Stimulated activated CD8-positive, alpha-beta memory T cell treated with anti-CD3 and anti-CD28 coated beads, Interleukin-7, amount 100 ng/mL, for 4 hours (primary cell): ENCODE measurements around the gene GLTPD2.
A peak's percentile ranks its signal among the peaks of the same experiment; 100 is the strongest.
"Not testable (repeated sequence)": the region's sequence is repeated elsewhere in the genome, so short reads cannot be mapped to it uniquely, and the experiment has no call there.

Source experiments
- DNase-seq, 2 donors: peaks; one replicate each; pipeline ENCODE4 v3.0.0-alpha.2; 2020; ENCODE audit warnings: low read depth in 2 of 2

Gene GLTPD2

DNA sequence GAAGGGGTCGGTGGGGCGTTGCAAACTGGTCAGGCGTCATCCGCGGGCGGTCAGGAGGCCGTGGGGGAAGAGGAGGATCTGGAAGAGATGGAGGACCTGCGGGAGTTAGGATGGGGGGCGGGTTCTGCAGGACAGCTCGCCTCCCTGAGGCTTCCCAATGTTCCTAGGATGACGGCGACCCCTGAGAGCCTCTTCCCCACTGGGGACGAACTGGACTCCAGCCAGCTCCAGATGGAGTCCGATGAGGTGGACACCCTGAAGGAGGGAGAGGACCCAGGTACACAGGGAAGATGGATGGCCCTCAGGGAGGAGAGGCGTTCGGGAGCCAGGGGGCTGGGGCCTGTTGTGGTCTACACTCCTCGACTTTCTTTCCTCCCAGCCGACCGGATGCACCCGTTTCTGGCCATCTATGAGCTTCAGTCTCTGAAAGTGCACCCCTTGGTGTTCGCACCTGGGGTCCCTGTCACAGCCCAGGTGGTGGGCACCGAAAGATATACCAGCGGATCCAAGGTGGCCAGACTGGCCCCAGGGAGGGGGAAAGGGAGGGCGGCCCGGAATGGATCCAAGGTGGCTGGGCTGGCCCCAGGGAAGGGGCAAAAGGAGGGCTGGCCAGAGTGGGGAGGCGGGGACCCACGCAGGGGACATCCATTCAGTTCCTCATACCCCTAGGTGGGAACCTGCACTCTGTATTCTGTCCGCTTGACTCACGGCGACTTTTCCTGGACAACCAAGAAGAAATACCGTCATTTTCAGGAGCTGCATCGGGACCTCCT, 19.0 kb downstream of the GLTPD2 start:
- no peak for DNase-seq

DNA sequence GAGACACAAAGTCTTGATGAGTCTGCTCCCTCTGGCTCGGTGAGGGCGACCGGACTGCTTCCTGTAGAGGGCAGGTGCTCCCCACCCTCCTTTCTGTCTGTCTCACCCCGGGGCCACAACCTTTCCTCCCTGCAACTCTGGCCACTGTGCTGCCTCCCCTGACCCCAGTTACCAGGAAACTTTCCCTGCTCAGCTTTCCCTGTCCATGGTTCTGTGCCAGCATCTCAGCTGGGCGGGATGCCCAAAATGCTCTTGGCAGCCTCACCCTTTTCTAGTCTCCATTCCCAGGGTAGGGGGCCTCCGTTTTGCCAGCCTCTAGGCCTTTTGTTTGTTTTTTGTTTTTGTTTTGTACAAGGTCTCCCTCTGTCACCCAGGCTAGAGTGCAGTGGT, 19.6 kb downstream of the GLTPD2 start:
- no peak for DNase-seq

DNA sequence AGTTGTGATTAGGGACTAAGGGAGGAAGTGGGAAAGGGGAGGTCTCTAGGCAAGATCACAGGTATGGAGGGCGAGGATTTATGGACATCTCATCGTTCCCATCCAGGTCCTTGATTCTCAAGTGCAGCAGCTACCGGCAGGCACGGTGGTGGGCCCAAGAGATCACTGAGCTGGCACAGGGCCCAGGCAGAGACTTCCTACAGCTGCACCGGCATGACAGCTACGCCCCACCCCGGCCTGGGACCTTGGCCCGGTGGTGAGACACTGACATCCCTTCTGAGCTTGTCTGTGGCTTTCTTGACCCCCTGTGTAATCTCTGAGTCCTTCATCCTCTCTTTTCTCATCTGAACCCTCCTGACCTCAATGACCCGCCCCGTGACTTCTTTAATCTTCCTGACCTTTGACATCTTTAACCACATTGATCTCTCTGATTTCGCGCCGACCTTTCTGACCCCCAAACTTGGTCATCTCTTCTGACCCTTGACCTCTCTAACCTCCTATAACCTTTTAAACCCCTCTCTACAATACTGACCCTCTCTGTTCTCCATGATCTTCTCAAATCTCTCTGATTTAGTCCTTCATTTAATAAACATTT, 22.0 kb downstream of the GLTPD2 start:
- DNase-seq = no peak

DNA sequence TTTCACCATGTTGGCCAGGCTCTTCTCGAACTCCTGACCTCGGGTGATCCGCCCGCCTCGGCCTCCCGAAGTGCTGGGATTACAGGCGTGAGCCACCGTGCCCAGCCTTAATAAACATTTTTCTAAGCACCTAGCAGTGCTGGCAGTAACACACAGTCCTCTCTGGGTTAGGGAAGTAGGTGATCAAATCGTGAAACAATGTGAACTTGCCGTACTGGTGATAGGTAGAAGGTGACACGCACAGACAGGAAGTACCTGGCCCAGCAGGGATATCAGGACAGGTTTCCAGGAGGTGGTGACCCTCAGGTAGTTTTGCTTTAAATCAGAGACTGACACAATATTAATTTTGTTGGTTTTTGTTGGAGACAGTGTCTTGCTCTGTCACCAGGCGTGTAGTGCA, 22.7 kb downstream of the GLTPD2 start:
- no peak for DNase-seq

DNA sequence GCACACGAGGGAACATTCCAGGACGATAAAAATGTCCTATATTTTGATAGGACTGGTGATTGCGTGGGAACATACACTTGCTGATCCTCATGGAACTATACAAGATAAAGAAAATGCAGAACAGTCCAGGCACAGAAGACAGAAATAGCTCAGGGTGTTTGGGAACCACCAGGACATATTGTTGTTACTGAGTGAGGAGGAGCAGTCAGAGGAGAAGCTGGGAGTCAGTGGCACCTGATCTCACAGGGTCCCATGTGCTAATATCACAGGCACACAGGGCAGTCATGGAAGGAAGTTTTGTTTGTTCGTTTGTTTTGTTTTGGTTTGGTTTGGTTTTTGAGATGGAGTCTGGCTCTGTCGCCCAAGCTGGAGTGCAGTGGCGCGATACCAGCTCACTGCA, 23.9 kb downstream of the GLTPD2 start:
- no peak for DNase-seq

DNA sequence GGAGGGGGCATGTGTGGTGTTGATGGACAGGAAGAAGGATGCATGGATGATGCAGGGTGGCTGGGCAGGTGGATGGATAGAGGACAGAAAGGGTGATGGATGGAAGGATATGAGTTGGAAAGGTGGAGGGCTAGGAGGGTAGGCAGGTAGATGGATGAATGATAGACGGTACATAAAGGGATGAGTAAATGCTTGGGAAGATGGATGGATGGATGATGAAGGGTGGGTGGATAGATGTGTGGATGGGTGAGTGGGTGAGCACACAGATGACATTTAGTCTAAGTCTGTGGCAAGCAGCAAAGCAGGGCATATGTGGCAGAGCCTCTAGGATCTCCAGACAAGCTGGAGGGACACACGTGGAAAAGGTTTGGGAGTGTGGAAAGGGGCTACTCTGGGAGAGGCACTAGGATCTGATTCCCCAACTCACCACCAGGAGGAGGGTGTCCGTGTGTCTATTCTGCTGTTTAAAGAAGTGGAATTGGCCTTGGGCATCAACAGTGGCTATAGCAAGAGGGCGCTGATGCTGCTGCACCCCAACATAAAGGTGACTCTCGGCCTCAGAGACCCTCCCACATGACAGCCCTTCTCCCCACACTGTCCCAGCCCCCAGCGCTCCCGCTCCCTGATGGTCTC, 26.4 kb downstream of the GLTPD2 start:
- DNase-seq = no peak

DNA sequence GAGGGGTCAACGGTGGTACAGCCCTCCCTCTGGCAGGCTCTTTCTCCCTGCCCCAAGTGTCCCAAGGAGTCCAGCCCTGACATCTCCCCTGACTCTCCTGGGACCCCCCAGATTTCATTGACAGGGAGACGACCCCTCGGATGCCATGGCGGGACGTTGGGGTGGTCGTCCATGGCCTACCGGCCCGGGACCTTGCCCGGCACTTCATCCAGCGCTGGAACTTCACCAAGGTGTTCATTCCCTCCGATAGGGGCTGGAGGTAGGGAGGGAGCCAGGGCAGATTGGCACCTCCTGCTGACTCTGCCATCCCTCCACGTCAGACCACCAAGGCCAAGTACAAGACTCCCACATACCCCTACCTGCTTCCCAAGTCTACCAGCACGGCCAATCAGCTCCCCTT, 28.1 kb downstream of the GLTPD2 start:
- no peak for DNase-seq

DNA sequence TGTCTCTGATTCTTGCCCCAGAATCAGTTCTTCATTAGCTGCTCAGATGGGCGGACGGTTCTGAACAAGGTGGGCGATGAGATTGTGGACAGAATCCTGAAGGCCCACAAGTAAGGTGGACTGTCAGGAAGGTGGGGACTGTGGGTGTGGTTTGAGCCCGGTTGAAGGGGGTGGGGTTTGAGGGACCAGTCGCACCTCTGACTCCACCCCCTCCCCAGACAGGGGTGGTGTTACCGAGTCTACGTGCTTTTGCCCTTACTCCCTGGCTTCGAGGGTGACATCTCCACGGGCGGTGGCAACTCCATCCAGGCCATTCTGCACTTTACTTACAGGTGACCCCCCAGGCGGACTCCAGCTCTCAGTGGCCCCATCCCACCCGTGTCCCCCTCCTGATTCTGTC, 29.5 kb downstream of the GLTPD2 start:
- DNase-seq = no peak

DNA sequence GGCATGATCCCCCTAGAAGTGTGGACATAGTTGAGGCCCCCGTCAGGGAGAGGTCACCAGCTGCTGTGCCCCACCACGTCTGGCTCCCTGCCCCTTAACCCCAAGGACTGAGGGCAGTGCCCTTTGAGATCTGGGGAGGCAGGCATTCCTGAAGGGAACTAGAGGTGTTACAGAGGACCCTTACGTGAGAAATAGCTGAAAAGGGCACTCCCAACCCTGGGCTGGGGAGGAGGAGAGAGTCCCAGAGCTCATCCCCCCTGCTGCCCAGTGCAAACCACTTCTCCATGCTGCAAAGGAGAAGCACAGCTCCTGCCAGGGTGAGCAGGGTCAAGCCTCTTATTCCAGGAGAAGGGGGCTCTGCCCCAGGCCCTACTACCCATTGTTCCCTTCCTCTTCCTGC, 34.1 kb downstream of the GLTPD2 start:
- no peak for DNase-seq

DNA sequence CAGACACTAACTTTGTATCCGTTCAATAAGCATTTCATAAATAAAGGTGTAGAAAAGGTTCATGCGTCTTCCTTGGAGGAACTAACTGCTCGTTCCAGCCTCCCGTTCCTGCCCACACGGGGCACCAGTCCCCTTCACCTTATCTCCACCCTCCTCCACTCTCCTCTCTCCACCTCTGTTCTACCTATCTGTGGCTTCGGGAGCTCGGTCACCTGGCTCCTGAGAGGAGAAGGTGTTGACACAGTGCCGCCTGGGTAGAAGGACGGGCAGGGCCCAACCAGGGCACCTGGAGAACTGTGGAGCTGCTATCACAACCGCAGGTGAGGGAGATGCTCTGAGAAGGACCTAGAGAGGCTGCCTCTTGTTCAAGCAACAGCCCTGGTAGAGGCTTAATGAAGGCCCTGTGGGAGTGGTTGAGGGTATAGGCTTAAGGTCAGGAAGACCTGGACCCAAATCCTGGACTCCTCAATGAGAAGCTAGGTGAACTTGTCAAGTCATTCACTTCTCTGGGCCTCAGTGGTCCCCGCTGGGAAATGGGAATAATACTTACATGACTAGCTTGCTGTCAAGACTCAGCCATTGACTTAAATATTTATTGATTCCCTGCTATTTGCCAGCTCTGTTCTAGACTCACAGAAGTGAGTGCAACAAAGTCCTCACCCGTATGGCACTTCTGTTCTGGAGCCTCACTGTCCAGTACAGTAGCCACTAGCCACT, 34.8 kb downstream of the GLTPD2 start:
- no peak for DNase-seq

DNA sequence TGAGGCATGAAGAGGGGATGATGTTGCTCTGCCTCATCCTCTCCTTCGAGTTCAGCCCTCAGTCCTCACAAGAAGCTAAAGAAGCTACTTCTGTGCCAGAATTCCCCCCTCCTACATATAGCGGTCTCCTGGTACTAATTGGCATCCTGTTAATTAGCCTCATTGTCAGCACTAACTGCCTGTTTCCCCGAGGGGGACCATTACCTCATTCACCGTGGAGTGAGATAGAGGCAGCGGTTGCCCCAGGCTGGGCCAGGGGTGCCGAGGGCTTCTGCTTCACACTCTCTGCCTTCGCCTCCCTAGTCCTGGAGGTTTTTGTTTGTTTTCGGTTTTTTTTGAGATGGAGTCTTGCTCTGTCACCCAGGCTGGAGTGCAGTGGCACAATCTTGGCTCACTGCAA, 38.6 kb downstream of the GLTPD2 start:
- DNase-seq = no peak

DNA sequence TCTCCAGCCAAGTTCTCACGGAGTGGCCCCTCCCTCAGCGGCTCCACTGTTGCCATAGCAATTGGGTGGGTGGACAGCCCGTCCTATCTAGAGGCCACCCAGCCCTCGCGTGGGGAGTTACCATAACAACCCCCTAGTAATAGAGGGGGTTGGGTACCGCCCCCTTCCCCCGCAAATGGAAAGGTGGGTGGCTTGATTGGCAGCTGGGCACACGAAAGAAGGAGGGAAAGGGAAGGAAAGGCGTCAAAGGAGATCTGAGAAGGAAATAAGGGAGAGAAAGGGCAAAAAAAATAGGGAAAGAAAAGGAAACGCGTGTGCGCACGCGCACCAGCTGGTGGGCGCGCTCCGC, 44.0 kb downstream of the GLTPD2 start:
- not testable (repeated sequence) for DNase-seq

DNA sequence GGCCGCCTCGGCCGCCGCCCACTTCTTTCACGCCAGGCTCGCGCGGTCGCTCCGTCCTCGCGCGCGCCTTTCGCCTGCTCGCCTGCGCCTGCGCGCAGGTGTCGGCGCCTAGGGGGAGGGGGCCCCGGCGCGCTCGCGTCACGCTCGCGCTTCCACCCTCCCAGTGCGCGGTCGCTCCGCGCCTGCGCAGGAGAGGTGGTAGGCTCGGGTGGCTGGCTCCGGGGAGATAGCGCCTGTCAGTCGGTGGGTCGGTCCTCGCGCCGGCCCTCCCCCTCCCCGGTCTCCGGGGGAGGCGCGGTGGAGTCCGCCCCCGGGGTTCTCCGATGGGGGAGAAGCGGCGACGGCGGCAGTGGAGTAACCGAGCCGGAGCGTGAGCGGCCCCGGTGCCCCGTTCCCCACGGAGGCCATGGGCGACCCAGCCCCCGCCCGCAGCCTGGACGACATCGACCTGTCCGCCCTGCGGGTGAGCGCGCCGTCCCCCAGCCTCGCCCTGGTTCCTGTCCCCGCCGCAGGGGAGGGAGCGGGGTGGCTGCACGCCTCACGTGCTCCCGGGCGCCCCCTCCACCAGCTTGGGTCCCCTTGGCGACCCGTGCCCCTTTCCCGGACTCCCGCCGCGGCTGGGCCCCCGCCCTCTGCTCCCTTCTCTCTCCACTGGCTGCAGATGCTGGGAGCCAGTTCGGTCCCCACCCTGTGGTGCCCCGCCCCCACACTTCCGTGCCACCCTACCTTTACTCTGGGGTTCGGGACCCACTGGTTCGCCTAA, 44.6 kb downstream of the GLTPD2 start, which contains the start of gene MINK1:
TSS of gene MINK1 (plus strand) at position 163 of the 763 bp plus-strand sequence. CDS start at position 407, 244 bp downstream.
- peak; percentile 75 to 88 for DNase-seq

DNA sequence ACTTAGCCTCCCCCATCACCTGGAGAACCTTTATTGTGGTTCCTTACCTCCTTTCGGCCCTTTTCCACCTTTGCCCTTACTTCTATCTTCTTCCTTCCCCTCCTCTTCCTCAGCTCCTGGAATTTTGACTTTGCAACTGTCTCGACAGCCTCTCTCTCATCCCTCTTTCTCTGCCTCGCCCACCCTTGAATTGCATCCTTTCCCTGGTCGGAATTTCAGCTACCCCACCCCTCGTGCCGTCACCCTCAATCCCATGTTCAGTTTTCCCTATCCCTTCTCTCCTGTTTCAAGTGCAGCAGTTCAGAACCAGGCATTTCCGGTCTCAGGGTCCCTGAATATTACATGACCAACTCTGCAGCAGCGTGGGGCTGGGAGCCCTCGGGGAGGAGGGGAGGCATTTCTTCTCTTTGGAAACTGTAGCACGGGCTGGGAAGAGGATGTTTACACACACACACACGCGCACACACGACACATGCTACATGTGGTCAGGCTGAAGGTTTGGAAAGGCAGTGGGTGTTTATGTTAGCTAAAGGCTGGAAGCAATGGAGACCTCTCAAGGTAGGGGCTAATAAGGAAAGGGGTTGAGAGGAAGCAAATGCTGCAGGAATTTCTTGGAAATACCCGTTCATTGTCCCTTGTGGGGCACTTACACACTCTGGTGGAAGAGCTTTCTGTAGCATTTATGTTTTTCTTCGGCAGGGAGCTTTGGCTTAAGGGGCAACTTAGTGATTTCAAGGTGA, 45.3 kb downstream of the GLTPD2 start:
- DNase-seq = no peak

DNA sequence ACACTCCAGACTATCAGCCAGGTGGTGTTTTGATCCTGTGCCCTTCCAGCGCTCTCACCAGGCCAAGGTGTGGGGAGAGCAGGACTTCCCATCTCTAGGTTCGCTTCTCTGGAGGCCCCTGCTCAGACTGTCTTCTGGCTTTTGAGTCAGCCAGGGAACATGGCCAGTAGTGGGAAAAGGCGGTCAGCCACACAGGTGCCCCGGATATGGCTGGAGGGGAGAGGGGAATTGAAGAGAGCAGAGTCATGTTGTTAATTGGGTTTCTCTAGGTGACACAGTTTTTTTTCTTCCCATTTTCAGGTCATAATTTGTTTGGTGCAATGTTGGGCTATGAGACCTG, 45.9 kb downstream of the GLTPD2 start:
- no peak for DNase-seq

DNA sequence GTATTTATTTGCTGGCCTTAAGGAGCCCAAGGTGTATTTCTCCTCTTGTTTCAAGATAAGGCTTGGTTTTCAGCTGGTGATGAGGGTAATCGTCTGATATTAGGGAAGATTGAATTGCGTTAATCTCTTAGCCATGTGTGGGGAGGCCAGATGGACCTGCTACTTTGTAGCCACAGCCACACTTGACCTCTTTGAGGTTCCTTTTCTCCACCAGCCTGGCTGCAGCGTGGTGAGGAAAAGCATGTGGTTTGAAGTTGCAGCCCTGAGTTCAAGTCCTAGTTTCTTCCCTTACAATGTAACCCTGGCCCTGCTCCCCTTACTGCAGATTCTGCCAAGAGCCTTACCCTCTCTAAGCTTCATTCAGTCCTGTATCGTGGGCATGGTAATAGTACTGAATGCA, 47.5 kb downstream of the GLTPD2 start:
- DNase-seq = no peak

DNA sequence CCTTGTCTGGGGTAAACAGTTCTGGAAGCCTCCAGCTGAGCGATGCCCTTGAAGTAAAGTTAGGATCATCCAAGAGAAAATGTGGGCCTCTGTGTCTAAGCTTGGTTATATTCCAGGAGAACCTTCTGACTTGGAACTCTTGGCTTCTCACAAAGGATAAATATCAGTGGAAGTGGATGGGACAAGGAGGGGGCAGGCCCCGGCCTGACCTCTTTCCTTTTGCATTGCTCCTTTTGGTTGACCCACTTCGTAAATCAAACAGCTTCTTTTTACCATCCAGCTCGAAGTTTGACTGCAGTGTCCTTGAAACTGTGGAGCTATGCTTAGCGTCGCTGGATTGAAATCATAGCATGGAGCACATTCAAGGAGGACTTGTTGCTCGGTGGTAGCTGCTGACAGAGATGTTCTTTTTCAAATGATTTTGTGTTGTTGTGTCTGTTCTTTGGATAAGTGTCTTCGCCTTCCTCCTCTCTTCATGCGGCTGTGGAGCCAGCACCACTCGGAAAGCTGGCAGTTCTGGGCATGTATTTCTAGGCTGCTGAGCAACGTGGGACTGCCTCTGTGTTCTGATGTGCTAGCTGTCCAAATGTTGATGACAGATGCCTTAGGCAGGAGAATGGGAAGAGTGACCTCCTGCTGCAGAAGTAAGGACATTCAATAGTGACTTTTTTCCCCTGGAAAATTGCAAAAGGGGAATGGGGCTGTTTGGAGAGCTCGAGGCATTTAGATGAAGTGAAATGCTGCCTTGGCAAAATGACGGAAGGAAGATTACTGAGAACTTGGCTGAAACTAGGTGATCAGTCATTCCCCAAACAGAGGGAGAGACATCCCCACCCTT, 48.9 kb downstream of the GLTPD2 start:
- DNase-seq = no peak

DNA sequence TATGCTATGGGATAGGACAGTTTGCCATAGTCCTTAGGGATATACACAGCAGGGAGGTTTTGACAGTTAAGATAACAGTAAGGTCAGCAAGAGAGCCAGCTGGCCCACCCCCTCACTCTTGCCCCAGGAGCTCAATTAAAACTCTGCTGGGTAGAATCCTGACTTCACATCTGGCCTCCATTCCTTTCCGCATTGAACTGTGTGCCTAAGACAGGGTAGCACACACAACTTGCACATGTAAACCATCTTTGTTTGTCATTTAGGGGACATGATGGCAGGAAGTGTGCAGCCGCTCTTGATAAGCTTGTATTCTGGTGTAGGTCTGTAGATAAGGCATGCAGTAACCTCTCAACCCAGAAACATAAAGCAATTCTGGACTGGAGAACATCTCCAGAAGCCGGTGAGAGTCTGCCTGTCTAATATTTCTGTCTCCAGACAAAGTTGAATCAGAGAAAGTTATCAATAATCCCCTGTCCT, 49.6 kb downstream of the GLTPD2 start:
- no peak for DNase-seq

DNA sequence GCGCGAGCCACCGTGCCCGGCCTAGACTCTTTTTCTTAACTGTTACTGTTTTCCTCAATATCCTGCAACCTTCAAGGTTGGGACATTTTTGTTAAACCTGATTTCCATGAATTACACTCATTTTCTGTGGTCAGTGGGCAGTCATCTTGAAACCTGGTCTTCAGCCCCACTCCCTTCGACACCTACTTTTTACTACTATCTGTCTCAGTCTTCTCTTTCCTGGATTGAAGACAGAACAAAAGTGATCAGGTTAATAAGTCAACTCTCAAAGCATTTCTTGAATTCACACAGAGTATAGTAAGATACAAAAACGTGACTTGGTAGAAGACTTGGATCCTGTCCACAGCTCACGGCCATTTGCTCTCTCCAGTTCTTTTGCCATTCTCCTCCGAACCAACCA, 50.5 kb downstream of the GLTPD2 start:
- DNase-seq = no peak
